Left ventricle myocardium superior (tissue), 1 donor: ENCODE measurements around the gene MMP17. TPM values are rescaled to one million over a fixed set of nuclear protein-coding genes. Genes with fewer than 3 reads are reported as not detected.
A peak's percentile ranks its signal among the peaks of the same experiment; 100 is the strongest.

Source experiments
- ATAC-seq: fragments of 200-7000 bp; cut with Tn5 transposase; one replicate; pipeline ENCODE4 v1.9.1; 2020; ENCODE audit warnings: mild to moderate bottlenecking, moderate library complexity
- DNase-seq: peaks from one replicate; pipeline ENCODE4 v3.0.0-alpha.2; 2020
- intact Hi-C: fragments of 100-400 bp; cut with micrococcal nuclease; formaldehyde crosslinking; loops from one replicate; pipeline ENCODE4 v1.11.0; 2022
- long read RNA-seq: library from polyadenylated mRNA; unstranded; transcript quantifications from one replicate; pipeline ENCODE4 v2.0.0, GENCODE V29; 2021
- total RNA-seq: library from RNA; stranded (reverse); fragmentation: NEBNext Ultra II Directional; extraction: Animal tissue kit (Norgen Biotek cat#: 25700); gene quantifications from one replicate; pipeline ENCODE4 v1.2.1, GENCODE V29; 2021
- donor health status: DM: no; HTN: yes; CAD: no; lungs with severe emphysema.

MMP17 gene
- total RNA-seq, result 0.47 TPM
- long read RNA-seq, partial matches to known transcripts, result 0 of 2 reads
- long read RNA-seq, other reads (novel, unspliced or antisense), result 1 of 2 reads

- peak; percentile 74 for DNase-seq
Observed at GRCh38 chr12:131827961-131828534, at the start of gene MMP17. Gene MMP17 (plus strand): TSS chr12:131828393. CDS start chr12:131828495, 102 bp downstream.

GRCh38 chr12:131779027-131779426 is 49.2 kb upstream of the MMP17 start:
- intact Hi-C loops, result no loop called here
- no peak for DNase-seq
- ATAC-seq, result no peak

More at GRCh38 chr12:131827961-131828534, at the start of gene MMP17:
- intact Hi-C loops, result no loop called here
- ATAC-seq, result peak; percentile 36

GRCh38 chr12:131782061-131782460 is 46.1 kb upstream of the MMP17 start:
- intact Hi-C loops, result no loop called here
- DNase-seq, result no peak
- ATAC-seq, result no peak

- no peak for DNase-seq
- intact Hi-C loops, result no loop called here
- no peak for ATAC-seq
Observed at GRCh38 chr12:131783915-131784541, 44.2 kb upstream of the MMP17 start.

- ATAC-seq (no peak), DNase-seq (no peak)
- intact Hi-C loops, result no loop called here
Observed at GRCh38 chr12:131784909-131785762, 43.1 kb upstream of the MMP17 start.

GRCh38 chr12:131785763-131786330 is 42.3 kb upstream of the MMP17 start:
- DNase-seq, result no peak
- intact Hi-C loops, result no loop called here
- no peak for ATAC-seq

GRCh38 chr12:131786331-131786730 is 41.9 kb upstream of the MMP17 start:
- no peak for DNase-seq

GRCh38 chr12:131787143-131787660 is 41.0 kb upstream of the MMP17 start:
- intact Hi-C loops, result no loop called here
- DNase-seq, result no peak
- no peak for ATAC-seq

More at GRCh38 chr12:131786331-131786730, 41.9 kb upstream of the MMP17 start:
- intact Hi-C loops, result no loop called here
- ATAC-seq, result peak; percentile 24

- intact Hi-C loops, result no loop called here
- ATAC-seq (no peak), DNase-seq (no peak)
Observed at GRCh38 chr12:131788070-131788469, 40.1 kb upstream of the MMP17 start.

GRCh38 chr12:131789638-131790037 is 38.6 kb upstream of the MMP17 start:
- no peak for ATAC-seq
- DNase-seq, result no peak

GRCh38 chr12:131793243-131794022 is 34.8 kb upstream of the MMP17 start:
- no peak for ATAC-seq

More at GRCh38 chr12:131789638-131790037, 38.6 kb upstream of the MMP17 start:
- intact Hi-C loops, result no loop called here

GRCh38 chr12:131794061-131794460 is 34.1 kb upstream of the MMP17 start:
- intact Hi-C loops, result no loop called here
- ATAC-seq (no peak), DNase-seq (no peak)

More at GRCh38 chr12:131793243-131794022, 34.8 kb upstream of the MMP17 start:
- intact Hi-C loops, result no loop called here
- no peak for DNase-seq

- intact Hi-C loops, result no loop called here
- ATAC-seq, result no peak
- DNase-seq, result no peak
Observed at GRCh38 chr12:131794573-131794972, 33.6 kb upstream of the MMP17 start.

GRCh38 chr12:131795064-131795463 is 33.1 kb upstream of the MMP17 start:
- no peak for ATAC-seq
- intact Hi-C loops, result no loop called here
- no peak for DNase-seq

GRCh38 chr12:131795690-131796410 is 32.3 kb upstream of the MMP17 start:
- no peak for DNase-seq
- no peak for ATAC-seq
- intact Hi-C loops, result no loop called here

GRCh38 chr12:131796411-131796736 is 31.8 kb upstream of the MMP17 start:
- intact Hi-C loops, result no loop called here
- DNase-seq (no peak), ATAC-seq (no peak)

GRCh38 chr12:131796754-131797587 is 31.2 kb upstream of the MMP17 start:
- DNase-seq, result no peak
- no peak for ATAC-seq
- intact Hi-C loops, result no loop called here
